HepG2 (cell line): ENCODE measurements around the gene TRMT1. TPM values are rescaled to one million over a fixed set of nuclear protein-coding genes. Genes with fewer than 3 reads are reported as not detected.

ENCODE experiments used
- ATAC-seq: fragments of 200-7000 bp; cut with Tn5 transposase; 3 replicates; pipeline ENCODE4 v1.9.1; 2020; ENCODE audit warnings: mild to moderate bottlenecking, moderate library complexity
- BruUV-seq: library from RNA; stranded (reverse); fragments of 400-500 nt; replicated peaks from 2 replicates; lab custom pipeline; 2021; lab: Mats Ljungman, UMichigan
- CTCF ChIA-PET: fragments of 300-600 bp; formaldehyde crosslinking; extraction: SDS; loops from one replicate; lab custom pipeline; 2021; ENCODE audit warnings: low total read pairs, inconsistent platforms, low intra/inter-chr PET ratio; lab: Yijun Ruan, JAX
- POLR2A ChIA-PET: fragments of 350-600 bp; sonication (Branson Sonifier 250); formaldehyde crosslinking; loops from one replicate; lab custom pipeline; 2020; ENCODE audit warnings: antibody characterized with exemption, inconsistent platforms; lab: Yijun Ruan, JAX
- DNase-seq: peaks from one replicate; pipeline ENCODE4 v3.0.0-alpha.2; 2015; ENCODE audit warnings: low spot score
- FAIRE-seq: peaks from 3 replicates; lab custom pipeline; 2011; peaks lifted over from hg19 to GRCh38; lab: Jason Lieb, UNC
- H2AFZ ChIP-seq: one replicate; pipeline ENCODE4 v1.6.1; 2011; ENCODE audit warnings: low read length, inconsistent platforms
- H3K27ac ChIP-seq: fragments of 300-600 bp; 3 replicates; pipeline ENCODE4 v1.8.0; 2011; ENCODE audit warnings: mixed run types, mild to moderate bottlenecking, mixed read lengths, low read length, inconsistent platforms; ENCODE audit not compliant: insufficient read depth; ENCODE audit errors: extremely low read length
- H3K27me3 ChIP-seq, 2 experiments: fragments of 200-600 bp in 1 of 2; 2 replicates in 1 of 2; 3 replicates in 1 of 2; pipeline versions ENCODE4 v1.6.0 to v1.8.0; 2011; ENCODE audit warnings: low read length in 2 of 2, mild to moderate bottlenecking in 2 of 2, moderate library complexity in 2 of 2, inconsistent platforms in 1 of 2; ENCODE audit not compliant: insufficient read depth in 2 of 2, control insufficient read depth in 1 of 2
- H3K36me3 ChIP-seq, 2 experiments: fragments of 200-600 bp in 1 of 2; replicated peaks in 1 of 2; 2 replicates in 1 of 2; 3 replicates in 1 of 2; pipeline versions ENCODE4 v1.5.1 to v1.8.0; 2011; ENCODE audit warnings: low read length in 2 of 2, inconsistent platforms in 1 of 2; ENCODE audit not compliant: insufficient read depth in 2 of 2, control insufficient read depth in 1 of 2
- H3K4me1 ChIP-seq: 2 replicates; pipeline ENCODE4 v1.5.1; 2012; ENCODE audit warnings: low read length, inconsistent platforms; ENCODE audit not compliant: insufficient read depth
- H3K4me2 ChIP-seq: 2 replicates; pipeline ENCODE4 v1.6.0; 2011; ENCODE audit warnings: low read depth, low read length, inconsistent platforms
- H3K4me3 ChIP-seq, 3 experiments: fragments of 200-600 bp in 1 of 3; sonication (generic), shearing (Covaris generic) in 1 of 3; replicated peaks in 1 of 3; 2 replicates each; pipeline ENCODE4 v1.5.1; 2011 to 2016; ENCODE audit warnings: low read length in 3 of 3, inconsistent platforms in 2 of 3, low read depth in 2 of 3, mild to moderate bottlenecking in 2 of 3, control low read depth in 1 of 3, mixed read lengths in 1 of 3; ENCODE audit not compliant: insufficient read depth in 1 of 3
- H3K79me2 ChIP-seq: one replicate; pipeline ENCODE4 v1.6.1; 2011; ENCODE audit warnings: low read length, inconsistent platforms; ENCODE audit not compliant: insufficient read depth
- H3K9ac ChIP-seq: 2 replicates; pipeline ENCODE4 v1.6.0; 2011; ENCODE audit warnings: mild to moderate bottlenecking, low read depth, low read length, inconsistent platforms; ENCODE audit not compliant: insufficient read depth
- H3K9me3 ChIP-seq: 2 replicates; pipeline ENCODE4 v1.5.1; 2012; ENCODE audit warnings: mild to moderate bottlenecking, low read length
- H4K20me1 ChIP-seq: 2 replicates; pipeline ENCODE4 v1.6.0; 2011; ENCODE audit warnings: inconsistent platforms, mild to moderate bottlenecking, low read length, moderate library complexity; ENCODE audit not compliant: insufficient read depth
- ARID4A ChIP-seq: sonication (generic); formaldehyde crosslinking; IDR thresholded peaks from 2 replicates; pipeline ENCODE4 v1.5.0; 2020; ENCODE audit warnings: mild to moderate bottlenecking, missing genetic modification reagents, borderline replicate concordance
- FOXO1 ChIP-seq: sonication (generic); formaldehyde crosslinking; IDR thresholded peaks from 2 replicates; pipeline ENCODE4 v1.4.0; 2020; ENCODE audit warnings: missing genetic modification reagents
- LRRFIP1 ChIP-seq: sonication (generic); formaldehyde crosslinking; conservative IDR thresholded peaks from 2 replicates; pipeline ENCODE4 v1.4.0; 2020; ENCODE audit warnings: missing genetic modification reagents
- MAZ ChIP-seq, 2 experiments: sonication (generic) in 1 of 2; formaldehyde crosslinking in 1 of 2; IDR thresholded peaks; 2 replicates each; pipeline versions ENCODE4 v1.5.0 to v1.6.1; 2012 to 2020; ENCODE audit warnings: low read depth in 2 of 2, mild to moderate bottlenecking in 2 of 2, borderline replicate concordance in 1 of 2, improper control_type of control experiment in 1 of 2, low read length in 1 of 2, missing genetic modification reagents in 1 of 2, moderate library complexity in 1 of 2
- MEIS2 ChIP-seq: sonication (generic); formaldehyde crosslinking; IDR thresholded peaks from 2 replicates; pipeline ENCODE4 v1.9.0; 2021; ENCODE audit warnings: mild to moderate bottlenecking, missing genetic modification reagents
- MIXL1 ChIP-seq: IDR thresholded peaks from 2 replicates; pipeline ENCODE4 v1.6.1; 2016
- SRF ChIP-seq: IDR thresholded peaks from 2 replicates; pipeline ENCODE4 v1.6.1; 2011; ENCODE audit warnings: mild to moderate bottlenecking, low read depth, low read length, moderate library complexity
- TBL1XR1 ChIP-seq: fragments of 150-350 bp; IDR thresholded peaks from 2 replicates; pipeline ENCODE4 v1.6.1; 2014; ENCODE audit warnings: borderline replicate concordance, low read length; ENCODE audit not compliant: partially characterized antibody
- TBP ChIP-seq: sonication (generic); formaldehyde crosslinking; IDR thresholded peaks from 2 replicates; pipeline ENCODE4 v1.5.0; 2020; ENCODE audit warnings: missing genetic modification reagents
- TFAP4 ChIP-seq: sonication (generic); IDR thresholded peaks from 2 replicates; pipeline ENCODE4 v1.6.1; 2016; ENCODE audit warnings: low read depth, borderline replicate concordance
- ZMYM4 ChIP-seq: sonication (generic); formaldehyde crosslinking; IDR thresholded peaks from 2 replicates; pipeline ENCODE4 v1.8.1; 2023; ENCODE audit warnings: mild to moderate bottlenecking, missing genetic modification reagents
- ZNF253 ChIP-seq: sonication (generic); formaldehyde crosslinking; IDR thresholded peaks from 2 replicates; pipeline ENCODE4 v1.8.0; 2022; ENCODE audit warnings: mild to moderate bottlenecking, missing genetic modification reagents, borderline replicate concordance
- ZNF331 ChIP-seq: sonication (generic); formaldehyde crosslinking; IDR thresholded peaks from 2 replicates; pipeline ENCODE4 v1.4.0; 2020; ENCODE audit warnings: missing genetic modification reagents
- WGBS: methylation state at CpG from one replicate; pipeline ENCODE4 v1.1.6; 2017; ENCODE audit warnings: low lambda C conversion rate; 5-methylcytosine and 5-hydroxymethylcytosine counted together
- in situ Hi-C: cut with HindIII; loops from 2 replicates; pipeline ENCODE4 v1.10.0; 2017; ENCODE audit warnings: low pct_unique_long_range_greater_than_20kb; ENCODE audit not compliant: extremely low pct_ligation_motif_present
- intact Hi-C: fragments of 100-400 bp; cut with micrococcal nuclease; formaldehyde crosslinking; loops from one replicate; pipeline ENCODE4 v1.10.0; 2022; ENCODE audit not compliant: unreplicated experiment
- polyA plus RNA-seq, 8 experiments: library from polyadenylated mRNA; depleted of rRNA in 3 of 8; stranded (reverse) in 7 of 8; unstranded in 1 of 8; fragments of >200 nt; fragmentation: Illumina TruSeq in 4 of 8; extraction: Trizol in 4 of 8; gene quantifications; 2 replicates each; pipeline versions ENCODE4 v1.2.1 to v1.2.3, GENCODE V29; 2011 to 2016; ENCODE audit warnings: low read depth in 4 of 8, missing spikeins in 1 of 8, mixed read lengths in 1 of 8; ENCODE audit not compliant: insufficient read depth in 1 of 8
- total RNA-seq, 5 experiments: library from RNA; depleted of rRNA; stranded (reverse); fragments of >200 nt; fragmentation: Illumina TruSeq; extraction: Trizol; gene quantifications; 2 replicates each; pipeline ENCODE4 v1.2.3, GENCODE V29; 2016; ENCODE audit warnings: low read depth in 1 of 5

The TRMT1 gene
- total and polyA plus RNA-seq, 2 of the 13 experiments (the other 11 are each of a cell fraction or from before 2014, with no cell fraction given) = 35.5 to 44.1 TPM

GRCh38 chr19:13062317-13062716 lies 54.2 kb downstream of the TRMT1 start (continued):
- TF ChIP-seq LRRFIP1 (CRISPR knock-in tag) (no peak), TFAP4 (no peak), TBP (no peak), ZMYM4 (CRISPR knock-in tag) (no peak), SRF (no peak), MEIS2 (CRISPR knock-in tag) (no peak)

- Histone ChIP-seq H3K9me3 (no peaks in the 10 kb centered on the region), H3K36me3 (peaks cover 0 to 3% of the 10 kb centered on the region in 2 experiments; a peak in 2 of 5 replicates), H2AFZ (no peak overlapping the region), H3K4me2 (peak overlapping the region; percentile 97), H3K4me3 (peak overlapping the region; percentile 46 to 78 (median 54); a peak in 5 of 6 replicates), H3K9ac (peak overlapping the region; percentile 85), H3K79me2 (peaks cover 17% of the 10 kb centered on the region), H3K4me1 (peaks cover 55% of the 10 kb centered on the region), H4K20me1 (no peaks in the 10 kb centered on the region), H3K27me3 (no peaks in the 10 kb centered on the region), H3K27ac (peak overlapping the region; percentile 98)
- peak; percentile 76 for ATAC-seq
- ChIA-PET POLR2A (interaction anchor here (1.0 to 5.4 kb wide), 21 partner anchors 10 to 102 kb away, joined by 3 to 128 read pairs (median 9); partner anchors contain the start of genes IER2 and STX10), CTCF (interaction anchor here (0.8 to 3.3 kb wide), 5 partner anchors 27 to 96 kb away, joined by 3 to 42 read pairs (median 10); no protein-coding TSS in a partner anchor)
- TSS peak; percentile 37 for BruUV-seq
- in situ Hi-C loops (loop anchor here (5.0 kb wide), 2 partner anchors 39 to 74 kb away; no protein-coding TSS in a partner anchor), intact Hi-C loops (loop anchor here (1.0 to 5.0 kb wide), 3 partner anchors 28 to 76 kb away; no protein-coding TSS in a partner anchor)
- FAIRE-seq = peak; percentile 76
- WGBS = 2% methylated on average over 19 of the region's 40 CpGs
- peak; percentile 70 for DNase-seq
- 0 out of 2 replicates have a peak, but pooled peaks have one; percentile 11 for TF ChIP-seq MIXL1 (CRISPR knock-in tag)
- TF ChIP-seq FOXO1 (CRISPR knock-in tag) = peak; percentile 44; the same call in 1 of the 2 replicates
- 0 out of 2 replicates have a peak, but pooled peaks have one; percentile 41 for TF ChIP-seq ZNF331 (CRISPR knock-in tag)
- TF ChIP-seq MAZ (IDR thresholded peaks at IDR 0.05; ENCODE audit: borderline replicate concordance, low read depth, low read length) = no peak
- TF ChIP-seq MAZ (CRISPR knock-in tag; IDR thresholded peaks at IDR 0.05; ENCODE audit: low read depth) = peak; percentile 69
- peak; percentile 58 for TF ChIP-seq ARID4A (CRISPR knock-in tag)
- no peak for TF ChIP-seq TBL1XR1
- no peak for TF ChIP-seq ZNF253 (CRISPR knock-in tag)
Observed at GRCh38 chr19:13060964-13061927, 55.3 kb downstream of the TRMT1 start.
